Transverse colon (tissue), 4 donors: ENCODE data around the gene TPCN2.

Experiments used
- EP300 ChIP-seq: sonication (generic); formaldehyde crosslinking; IDR thresholded peaks from one replicate; pipeline ENCODE4 v1.6.1; 2017; ENCODE audit warnings: antibody characterized with exemption, low read depth
- POLR2A ChIP-seq: fragments of 450-650 bp; IDR thresholded peaks from one replicate; pipeline ENCODE4 v1.6.1; 2016; ENCODE audit warnings: antibody characterized with exemption, mild to moderate bottlenecking, moderate library complexity
- POLR2AphosphoS5 ChIP-seq, 3 donors: sonication (generic); formaldehyde crosslinking; IDR thresholded peaks; one replicate each; pipeline ENCODE4 v1.6.1; 2016; ENCODE audit warnings: antibody characterized with exemption in 3 of 3
- TF ChIP-seq, protein P1 (sequence below), 5 experiments: fragments of 200-600 bp in 3 of 5; fragments of 450-650 bp in 2 of 5; sonication (generic) in 3 of 5; IDR thresholded peaks; 1 replicate in 2 of 5; 2 replicates in 3 of 5; pipeline ENCODE4 v1.5.1; 2016 to 2017; ENCODE audit warnings: antibody characterized with exemption in 5 of 5, inconsistent platforms in 3 of 5, mild to moderate bottlenecking in 2 of 5, moderate library complexity in 1 of 5

- TF ChIP-seq POLR2A (no peak), POLR2AphosphoS5 (IDR thresholded peaks at IDR 0.05) (no peak), EP300 (no peak)
- TF ChIP-seq, protein P1, sequence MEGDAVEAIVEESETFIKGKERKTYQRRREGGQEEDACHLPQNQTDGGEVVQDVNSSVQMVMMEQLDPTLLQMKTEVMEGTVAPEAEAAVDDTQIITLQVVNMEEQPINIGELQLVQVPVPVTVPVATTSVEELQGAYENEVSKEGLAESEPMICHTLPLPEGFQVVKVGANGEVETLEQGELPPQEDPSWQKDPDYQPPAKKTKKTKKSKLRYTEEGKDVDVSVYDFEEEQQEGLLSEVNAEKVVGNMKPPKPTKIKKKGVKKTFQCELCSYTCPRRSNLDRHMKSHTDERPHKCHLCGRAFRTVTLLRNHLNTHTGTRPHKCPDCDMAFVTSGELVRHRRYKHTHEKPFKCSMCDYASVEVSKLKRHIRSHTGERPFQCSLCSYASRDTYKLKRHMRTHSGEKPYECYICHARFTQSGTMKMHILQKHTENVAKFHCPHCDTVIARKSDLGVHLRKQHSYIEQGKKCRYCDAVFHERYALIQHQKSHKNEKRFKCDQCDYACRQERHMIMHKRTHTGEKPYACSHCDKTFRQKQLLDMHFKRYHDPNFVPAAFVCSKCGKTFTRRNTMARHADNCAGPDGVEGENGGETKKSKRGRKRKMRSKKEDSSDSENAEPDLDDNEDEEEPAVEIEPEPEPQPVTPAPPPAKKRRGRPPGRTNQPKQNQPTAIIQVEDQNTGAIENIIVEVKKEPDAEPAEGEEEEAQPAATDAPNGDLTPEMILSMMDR (IDR thresholded peaks at IDR 0.05), result no peak
Observed at GRCh38 chr11:69048031-69048693, 570 bp upstream of the TPCN2 start.
